SK-N-DZ (cell line): Measurements from ENCODE around the gene PAIP2. TPM values are rescaled to one million over a fixed set of nuclear protein-coding genes. Genes with fewer than 3 reads are reported as not detected.
"Not testable (repeated sequence)": the region's sequence is repeated elsewhere in the genome, so short reads cannot be mapped to it uniquely, and the experiment has no call there.

Experiments used
- DNase-seq: peaks from one replicate; pipeline ENCODE4 v3.0.0-alpha.2; 2015; ENCODE audit warnings: low spot score
- polyA plus RNA-seq, 2 experiments: library from polyadenylated mRNA; depleted of rRNA; stranded (reverse); fragments of >200 nt; gene quantifications; 2 replicates each; pipeline ENCODE4 v1.2.3, GENCODE V29; 2014

PAIP2 gene
- polyA plus RNA-seq (2014; cell fraction: cytosol; rRNA removed): 57.8 and 70.5 TPM in 2 replicates
- polyA plus RNA-seq (2014; cell fraction: nucleus; rRNA removed): 47.7 and 60.8 TPM in 2 replicates

- DNase-seq: peak; percentile 98
These were observed at the start of gene PAIP2 for GRCh38 chr5:139341689-139342422. Gene PAIP2, plus strand, starts transcription at chr5:139341854. Its CDS starts 21,931 bp downstream, at chr5:139363785.

- DNase-seq: no peak
These were observed 48.5 kb upstream of the PAIP2 start for GRCh38 chr5:139293202-139293506.

DNA sequence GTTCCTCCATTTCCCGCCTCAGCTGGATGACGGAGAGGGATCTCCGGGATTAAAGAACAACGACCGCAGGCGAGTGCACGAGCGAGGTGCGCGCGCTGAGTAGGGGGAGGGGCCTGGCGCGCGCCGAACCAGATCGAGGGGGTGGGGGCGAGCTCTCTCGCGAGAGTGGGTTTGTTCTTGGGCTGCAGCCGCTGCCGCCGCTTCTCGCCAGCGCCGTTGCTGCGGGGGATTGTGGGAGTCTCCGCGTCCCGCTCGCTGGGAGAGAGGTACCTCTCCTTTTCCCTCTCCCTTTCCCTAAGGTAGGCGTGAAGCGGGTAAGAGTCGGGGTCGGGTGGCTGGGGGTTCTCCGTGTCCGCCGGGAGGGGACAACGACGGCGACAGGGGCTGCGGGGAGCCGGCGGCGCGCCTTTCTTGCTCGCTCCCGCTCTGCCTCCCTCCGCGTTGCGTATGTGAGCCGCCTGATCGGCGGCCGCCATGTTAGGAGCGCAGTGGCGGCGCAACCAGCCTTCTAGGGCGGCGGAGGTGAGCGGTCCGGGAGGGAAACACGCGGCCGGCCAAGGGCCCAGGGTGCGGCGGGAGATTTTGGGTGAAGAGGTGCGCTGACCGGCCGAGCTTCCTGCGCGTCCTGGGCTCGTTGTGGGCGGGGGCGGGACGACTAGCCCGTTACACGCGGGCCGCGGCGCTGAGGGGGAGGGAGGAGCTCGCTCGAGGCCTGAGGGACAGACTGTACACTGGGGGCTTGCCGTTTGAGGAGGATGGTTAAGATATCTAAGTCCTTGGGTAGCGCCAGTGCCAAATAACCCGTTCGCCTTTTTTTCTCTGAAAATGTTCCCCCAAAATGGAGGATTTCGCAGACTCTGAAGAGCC, 47.9 kb upstream of the PAIP2 start, which contains the start of gene MATR3:
Gene MATR3 (plus strand): TSS at position 234 of the 867 bp plus-strand sequence. CDS start 13,676 bp downstream, outside the sequence.
- peak; percentile 95 for DNase-seq

GRCh38 chr5:139294374-139295165, 47.1 kb upstream of the PAIP2 start:
- peak; percentile 85 for DNase-seq

DNA sequence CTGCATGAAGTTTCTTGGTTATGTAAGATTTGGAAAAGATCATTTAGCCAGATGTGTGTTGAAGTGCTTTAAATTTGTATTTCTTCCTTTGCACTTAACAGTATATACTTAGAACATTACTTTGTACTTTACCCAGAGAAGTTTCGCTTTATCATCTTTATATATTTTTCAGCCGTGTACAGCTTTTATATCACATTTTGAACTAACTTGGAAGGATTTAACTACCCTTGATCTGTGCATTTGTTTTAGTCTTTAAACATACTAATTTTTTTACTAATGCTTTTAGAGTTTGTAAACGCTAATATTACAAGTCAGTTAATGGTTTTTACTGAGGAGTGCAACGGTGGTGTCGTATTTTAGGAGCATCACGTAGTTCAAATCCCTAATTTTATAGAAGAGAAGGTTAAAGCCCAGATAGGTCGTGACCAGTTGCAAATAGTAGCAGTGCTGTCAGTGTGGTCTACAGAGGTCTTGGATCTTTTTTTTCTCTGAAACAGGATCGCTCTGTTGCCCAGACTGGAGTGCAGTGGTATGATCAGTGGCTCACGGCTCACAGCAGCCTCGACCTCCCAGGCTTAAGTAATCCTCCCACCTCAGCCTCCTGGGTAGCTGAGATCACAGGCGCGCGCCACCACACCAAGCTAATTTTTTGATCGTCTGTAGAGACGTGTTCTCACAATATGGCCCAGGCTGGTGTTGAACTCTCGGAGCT, 46.2 kb upstream of the PAIP2 start:
- no peak for DNase-seq

GRCh38 chr5:139296198-139296597, 45.5 kb upstream of the PAIP2 start:
- no peak for DNase-seq

DNA sequence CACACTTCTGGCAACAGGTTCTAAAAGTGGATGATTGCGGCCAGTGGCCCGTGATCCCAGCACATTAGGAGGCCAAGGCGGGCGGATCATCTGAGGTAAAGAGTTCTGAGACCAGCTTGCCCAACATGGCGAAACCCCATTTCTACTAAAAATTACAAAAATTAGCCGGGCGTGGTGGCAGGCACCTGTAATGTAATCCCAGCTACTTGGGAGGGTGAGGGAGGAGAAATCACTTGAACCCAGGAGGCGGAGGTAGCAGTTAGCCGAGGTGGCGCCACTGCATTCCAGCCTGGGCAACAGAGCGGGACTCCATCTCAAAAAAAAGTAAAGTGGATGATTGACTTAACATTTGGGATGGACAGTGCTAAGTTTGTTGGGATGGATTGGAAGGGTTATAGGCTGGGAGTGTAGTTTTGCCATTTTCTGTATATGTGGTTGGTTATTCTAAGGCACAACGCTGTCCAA, 44.8 kb upstream of the PAIP2 start:
- no peak for DNase-seq

DNA sequence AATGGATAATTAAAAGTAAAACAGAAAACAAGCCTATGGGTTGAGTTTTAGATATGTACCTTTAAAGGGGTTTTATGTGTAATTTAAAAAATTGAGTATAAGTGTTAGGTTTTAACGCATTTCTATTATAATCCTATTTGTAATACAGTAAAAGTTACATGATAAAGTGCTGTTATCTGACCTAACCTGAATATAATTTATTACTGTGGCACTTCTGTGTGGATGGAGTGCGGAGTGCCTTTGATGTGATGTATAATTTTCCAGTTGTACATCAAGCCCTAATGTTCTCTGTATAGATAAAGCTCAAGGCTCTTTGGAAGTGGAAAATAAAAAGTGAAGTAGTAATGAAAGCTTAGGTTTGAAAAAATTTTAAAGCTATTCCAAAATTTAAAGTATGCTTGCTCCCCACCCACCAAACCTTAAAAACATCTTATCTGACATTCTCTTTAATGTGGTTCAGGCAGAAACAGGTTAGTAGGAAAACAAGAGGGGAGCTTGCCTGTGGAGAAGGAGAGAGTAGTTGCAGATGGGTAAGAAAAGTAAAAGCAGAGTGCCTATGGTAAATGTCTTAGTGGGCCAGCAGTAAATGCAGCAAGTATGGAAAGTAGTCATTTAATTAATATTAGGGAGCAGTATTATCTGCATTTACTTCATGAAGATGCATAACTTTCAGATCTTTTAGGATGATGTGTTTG, 44.1 kb upstream of the PAIP2 start:
- DNase-seq: no peak

- DNase-seq: no peak
These were observed 43.4 kb upstream of the PAIP2 start for GRCh38 chr5:139298242-139298641.

GRCh38 chr5:139299486-139299885, 42.2 kb upstream of the PAIP2 start:
- DNase-seq: no peak

- no peak for DNase-seq
These were observed 39.7 kb upstream of the PAIP2 start for GRCh38 chr5:139301808-139302499.

DNA sequence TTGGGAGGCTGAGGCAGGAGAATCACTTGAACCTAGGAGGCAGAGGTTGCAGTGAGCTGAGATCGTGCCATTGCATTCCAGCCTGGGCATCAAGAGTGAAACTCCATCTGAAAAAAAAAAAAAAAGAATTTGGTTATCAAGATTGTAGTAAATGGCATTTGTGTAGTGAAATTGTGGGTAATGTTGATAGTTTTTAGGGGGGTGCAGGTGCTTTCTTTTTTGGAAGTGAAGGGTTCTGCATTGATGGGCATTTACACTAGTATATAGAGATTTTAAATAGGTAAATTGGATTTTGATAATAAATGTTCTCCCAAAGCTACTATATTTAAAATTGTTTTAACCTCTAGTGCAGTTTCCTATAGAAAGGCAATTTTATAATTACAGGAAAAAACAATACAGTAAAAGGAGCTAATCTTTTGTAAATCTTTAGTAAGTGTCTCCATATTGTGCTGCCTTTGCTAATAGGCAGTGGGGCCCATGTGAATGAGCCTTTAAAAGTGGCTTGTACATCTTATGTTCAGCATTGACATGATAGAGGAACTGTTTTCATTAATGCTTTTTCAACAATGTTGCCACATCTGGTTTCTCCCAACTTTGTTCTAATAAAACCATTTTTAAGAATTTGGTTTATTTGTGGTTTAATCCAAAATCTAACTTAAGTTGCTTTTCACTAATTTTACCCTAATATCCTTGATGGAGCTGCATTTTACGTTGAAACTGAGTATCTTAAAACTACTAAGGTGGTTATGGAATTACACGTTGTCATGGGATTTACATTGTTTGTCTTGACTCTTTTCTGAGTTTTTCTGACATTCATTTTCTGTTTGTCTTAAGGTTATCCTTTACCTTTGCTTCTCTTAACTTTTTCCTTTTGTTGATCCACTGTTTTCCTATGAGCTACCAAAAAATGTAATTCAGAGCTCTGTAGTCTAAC, 37.0 kb upstream of the PAIP2 start:
- DNase-seq: no peak

GRCh38 chr5:139306197-139306596, 35.5 kb upstream of the PAIP2 start:
- DNase-seq: no peak

DNA sequence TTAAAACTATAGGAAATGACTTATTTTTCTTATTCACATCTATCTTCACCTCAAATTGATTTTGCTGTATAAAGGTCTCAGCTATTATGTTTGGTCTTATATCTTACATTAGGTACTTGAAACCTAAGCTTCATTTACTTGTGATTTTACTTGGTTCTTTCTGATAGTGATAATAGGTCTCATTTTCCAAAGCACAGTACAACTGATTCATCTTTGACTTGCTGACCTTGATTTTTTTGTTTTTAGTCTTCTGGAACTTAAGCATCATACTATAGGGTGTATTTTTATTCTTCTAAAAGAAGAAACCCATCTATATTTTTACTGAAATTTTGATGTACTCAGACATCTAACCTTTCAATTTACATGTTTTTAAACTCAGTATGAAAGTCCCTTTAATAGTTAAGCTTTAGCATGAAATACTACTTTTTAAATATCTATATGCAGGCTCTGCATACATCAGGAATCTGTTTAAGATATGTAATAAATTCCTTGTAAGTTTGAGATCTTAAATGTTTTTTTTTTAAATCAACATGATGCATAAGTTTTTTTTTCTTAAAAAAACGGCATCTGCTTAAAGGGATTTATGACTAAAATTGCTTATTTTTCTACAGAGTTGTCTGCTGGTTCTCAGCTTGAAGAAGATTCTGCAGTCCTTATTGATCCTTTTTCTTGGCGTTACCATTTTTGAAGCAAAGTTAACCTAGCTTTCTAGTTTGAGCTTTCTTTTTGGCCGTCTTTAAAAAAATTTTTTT, 34.9 kb upstream of the PAIP2 start:
- no peak for DNase-seq

- DNase-seq: no peak
These were observed 32.9 kb upstream of the PAIP2 start for GRCh38 chr5:139308797-139309196.

- DNase-seq: not testable (repeated sequence)
These were observed 30.9 kb upstream of the PAIP2 start for GRCh38 chr5:139310715-139311186.

DNA sequence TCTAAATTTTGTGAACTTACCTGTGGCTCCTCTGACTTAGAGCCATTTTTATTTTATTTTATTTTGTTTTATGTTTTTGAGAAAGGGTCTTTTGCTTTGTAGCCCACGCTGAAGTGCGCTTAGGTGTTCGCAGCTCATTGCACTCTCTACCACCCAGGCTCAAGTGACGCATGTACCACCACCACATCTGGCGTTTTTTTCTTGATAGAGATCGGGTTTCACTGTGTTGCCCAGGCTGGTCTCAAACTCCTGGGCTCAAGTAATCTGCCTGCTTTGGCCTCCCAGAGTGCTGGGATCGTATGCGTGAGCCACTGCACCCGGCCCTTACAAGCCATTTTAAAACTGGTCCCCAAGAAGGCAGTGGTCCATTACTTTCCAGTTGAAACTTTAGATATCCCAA, 29.6 kb upstream of the PAIP2 start:
- peak; percentile 16 for DNase-seq

GRCh38 chr5:139314276-139314675, 27.4 kb upstream of the PAIP2 start:
- DNase-seq: no peak
